H54 (cell line): ENCODE measurements around the gene NUDT7.

Experiments used
- DNase-seq: peaks from one replicate; pipeline ENCODE4 v3.0.0; 2011; ENCODE audit warnings: low spot score, mixed read lengths; ENCODE audit not compliant: insufficient read length
- FAIRE-seq: peaks from 3 replicates; lab custom pipeline; 2011; peaks lifted over from hg19 to GRCh38; lab: Jason Lieb, UNC
- POLR2A ChIP-seq: IDR thresholded peaks from 2 replicates; pipeline ENCODE4 v1.6.1; 2011; ENCODE audit warnings: low read depth, mild to moderate bottlenecking, low read length

NUDT7 gene

GRCh38 chr16:77739559-77739892, 17.2 kb downstream of the NUDT7 start:
- FAIRE-seq (no peak), DNase-seq (no peak)
- TF ChIP-seq POLR2A = no peak

GRCh38 chr16:77744141-77744540, 21.8 kb downstream of the NUDT7 start:
- TF ChIP-seq POLR2A = no peak
- FAIRE-seq = no peak
- DNase-seq = no peak

DNA sequence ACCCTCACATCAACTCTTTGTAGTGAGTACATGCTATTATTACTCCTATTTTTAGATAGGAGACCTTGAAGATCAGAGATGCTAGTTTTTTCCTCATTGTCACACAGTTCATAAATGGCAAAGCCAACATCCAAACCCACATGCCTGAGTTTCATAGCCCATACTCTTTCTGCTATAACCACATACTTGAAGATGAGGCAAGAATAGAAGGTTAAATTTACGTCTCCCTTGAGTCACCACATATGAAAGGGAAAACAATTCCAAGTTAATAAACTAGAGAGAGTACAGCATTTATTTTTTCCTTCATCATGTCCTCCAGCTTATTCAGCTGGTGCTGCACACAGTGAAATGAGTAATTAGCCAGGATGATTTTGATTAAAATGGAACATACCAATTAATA, 23.7 kb downstream of the NUDT7 start:
- no peak for FAIRE-seq
- TF ChIP-seq POLR2A = no peak
- DNase-seq = no peak

- DNase-seq = no peak
- no peak for TF ChIP-seq POLR2A
- no peak for FAIRE-seq
Observed at GRCh38 chr16:77748421-77749005, 26.2 kb downstream of the NUDT7 start.

DNA sequence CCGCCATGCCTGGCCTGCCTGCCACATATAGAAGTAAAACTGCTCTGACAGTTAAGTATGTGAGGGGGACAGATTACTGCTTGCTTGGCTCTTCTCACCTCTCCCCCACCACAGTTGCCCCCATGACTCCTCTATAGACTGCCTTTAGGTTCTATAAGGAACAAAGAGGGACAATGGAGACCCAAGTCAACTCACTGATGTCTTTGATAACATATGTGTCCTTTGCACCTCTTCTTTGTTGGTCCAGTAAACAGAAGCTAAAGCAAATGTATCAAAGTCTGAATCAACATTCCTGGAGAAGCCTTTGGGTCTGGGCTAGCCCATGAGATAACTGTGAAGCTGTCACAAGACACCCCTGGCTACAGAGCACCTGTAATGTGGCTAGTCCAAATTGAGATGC, 27.1 kb downstream of the NUDT7 start:
- DNase-seq = no peak
- TF ChIP-seq POLR2A = no peak
- FAIRE-seq = no peak

DNA sequence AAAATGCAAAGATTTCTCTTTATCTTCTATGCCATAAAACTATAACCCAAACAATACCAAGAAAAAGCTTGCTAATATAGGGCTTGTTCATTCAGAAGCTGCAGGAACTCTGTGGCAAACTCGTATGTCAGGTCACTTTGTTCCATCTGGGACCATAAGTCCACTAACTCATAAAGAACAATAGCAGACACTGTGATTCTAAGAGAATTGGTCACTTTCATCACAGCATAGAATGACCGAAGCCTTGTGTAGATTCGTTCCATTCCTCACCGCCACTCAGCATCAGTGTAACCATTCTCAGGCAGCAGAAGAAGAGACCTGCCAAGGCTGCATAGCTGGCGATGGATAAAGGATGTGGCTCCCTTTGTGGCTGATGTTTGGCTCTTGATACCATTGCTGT, 35.7 kb downstream of the NUDT7 start:
- no peak for TF ChIP-seq POLR2A
- no peak for FAIRE-seq
- no peak for DNase-seq

- TF ChIP-seq POLR2A = no peak
- FAIRE-seq = no peak
- DNase-seq = no peak
Observed at GRCh38 chr16:77758508-77758907, 36.2 kb downstream of the NUDT7 start.

DNA sequence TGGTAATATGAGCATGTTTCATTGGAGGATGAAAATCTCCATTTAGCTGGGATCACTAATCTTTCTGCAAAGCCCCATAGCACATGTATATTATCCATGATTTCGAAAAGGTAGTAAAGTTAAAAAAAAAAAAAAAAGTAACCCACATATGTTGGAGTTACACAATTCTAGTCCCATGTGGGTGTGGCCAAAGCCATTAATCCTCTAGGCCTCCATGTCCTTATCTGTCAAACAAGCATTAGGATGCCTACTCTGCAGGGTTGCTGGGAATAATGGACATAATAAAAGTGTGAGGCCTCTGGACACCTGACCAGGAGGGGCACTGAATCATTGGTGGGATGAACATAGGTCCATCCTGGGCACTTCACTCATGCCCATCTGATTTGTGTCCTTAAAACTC, 36.9 kb downstream of the NUDT7 start:
- no peak for FAIRE-seq
- no peak for TF ChIP-seq POLR2A
- DNase-seq = no peak

DNA sequence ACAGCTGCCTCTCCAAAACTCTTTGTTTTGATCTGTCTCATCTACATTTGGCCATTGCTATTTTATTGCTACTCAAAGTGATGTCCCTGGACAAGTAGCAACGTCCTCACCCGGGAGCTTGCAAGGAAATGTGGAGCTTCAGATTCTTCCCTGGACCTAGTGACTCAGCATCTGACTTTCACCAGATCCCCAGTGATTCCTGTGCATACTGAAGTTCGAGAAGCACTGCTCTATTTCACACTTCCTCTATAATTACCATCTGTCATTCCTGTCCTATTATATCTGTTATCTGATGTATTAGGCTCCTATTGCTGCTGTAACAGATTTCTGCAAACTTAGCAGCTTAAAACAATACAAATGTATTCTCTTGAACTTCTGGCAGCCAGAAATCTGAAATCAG, 37.5 kb downstream of the NUDT7 start:
- FAIRE-seq = no peak
- no peak for TF ChIP-seq POLR2A
- no peak for DNase-seq

DNA sequence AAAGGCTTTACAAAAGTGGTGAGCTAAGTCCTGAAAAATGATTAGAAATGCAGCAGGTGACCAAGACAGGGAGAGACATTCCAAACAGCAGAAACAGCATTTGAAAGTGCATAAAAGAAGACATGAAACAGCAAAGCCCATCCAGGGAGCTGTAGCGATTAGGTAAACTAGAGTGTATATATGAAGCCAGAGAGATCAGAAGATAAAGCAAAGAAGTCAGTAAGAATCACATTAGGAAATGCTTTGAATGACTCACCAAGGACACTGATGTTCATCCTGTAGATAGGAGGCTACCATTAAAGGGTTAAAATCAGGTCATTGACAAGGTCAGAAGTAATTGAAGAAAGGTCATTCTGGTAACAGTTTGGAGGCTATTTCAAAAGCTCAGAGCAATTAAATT, 38.5 kb downstream of the NUDT7 start:
- FAIRE-seq = no peak

GRCh38 chr16:77761204-77761603, 38.9 kb downstream of the NUDT7 start:
- TF ChIP-seq POLR2A = no peak
- FAIRE-seq = no peak
- DNase-seq = no peak

More for the DNA sequence above, 38.5 kb downstream of the NUDT7 start:
- DNase-seq = no peak
- no peak for TF ChIP-seq POLR2A

GRCh38 chr16:77762262-77762661, 39.9 kb downstream of the NUDT7 start:
- DNase-seq (no peak), FAIRE-seq (no peak)
- no peak for TF ChIP-seq POLR2A

- DNase-seq = no peak
- FAIRE-seq = no peak
- no peak for TF ChIP-seq POLR2A
Observed at GRCh38 chr16:77763994-77764393, 41.7 kb downstream of the NUDT7 start.

DNA sequence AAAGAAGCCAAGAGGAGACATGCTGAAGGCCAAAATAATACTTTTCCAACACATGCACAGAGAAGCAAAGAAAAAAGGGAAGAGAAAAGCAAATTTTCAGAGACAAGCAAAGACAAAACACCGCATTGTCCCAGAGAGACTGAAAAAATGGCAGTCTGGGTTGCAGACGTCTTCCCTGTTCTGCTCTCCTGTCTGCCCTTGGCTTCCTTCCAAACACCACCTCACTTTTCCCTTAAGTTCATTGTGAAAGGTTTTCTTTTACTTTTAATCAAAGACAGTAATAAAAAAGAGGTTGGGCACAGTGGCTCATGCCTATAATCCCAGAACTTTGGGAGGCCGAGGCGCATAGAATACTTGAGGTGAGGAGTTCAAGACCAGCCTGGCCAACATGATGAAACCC, 44.9 kb downstream of the NUDT7 start:
- no peak for FAIRE-seq

GRCh38 chr16:77767826-77768225, 45.5 kb downstream of the NUDT7 start:
- DNase-seq = no peak
- TF ChIP-seq POLR2A = no peak
- FAIRE-seq = no peak

More for the DNA sequence above, 44.9 kb downstream of the NUDT7 start:
- no peak for TF ChIP-seq POLR2A
- no peak for DNase-seq

DNA sequence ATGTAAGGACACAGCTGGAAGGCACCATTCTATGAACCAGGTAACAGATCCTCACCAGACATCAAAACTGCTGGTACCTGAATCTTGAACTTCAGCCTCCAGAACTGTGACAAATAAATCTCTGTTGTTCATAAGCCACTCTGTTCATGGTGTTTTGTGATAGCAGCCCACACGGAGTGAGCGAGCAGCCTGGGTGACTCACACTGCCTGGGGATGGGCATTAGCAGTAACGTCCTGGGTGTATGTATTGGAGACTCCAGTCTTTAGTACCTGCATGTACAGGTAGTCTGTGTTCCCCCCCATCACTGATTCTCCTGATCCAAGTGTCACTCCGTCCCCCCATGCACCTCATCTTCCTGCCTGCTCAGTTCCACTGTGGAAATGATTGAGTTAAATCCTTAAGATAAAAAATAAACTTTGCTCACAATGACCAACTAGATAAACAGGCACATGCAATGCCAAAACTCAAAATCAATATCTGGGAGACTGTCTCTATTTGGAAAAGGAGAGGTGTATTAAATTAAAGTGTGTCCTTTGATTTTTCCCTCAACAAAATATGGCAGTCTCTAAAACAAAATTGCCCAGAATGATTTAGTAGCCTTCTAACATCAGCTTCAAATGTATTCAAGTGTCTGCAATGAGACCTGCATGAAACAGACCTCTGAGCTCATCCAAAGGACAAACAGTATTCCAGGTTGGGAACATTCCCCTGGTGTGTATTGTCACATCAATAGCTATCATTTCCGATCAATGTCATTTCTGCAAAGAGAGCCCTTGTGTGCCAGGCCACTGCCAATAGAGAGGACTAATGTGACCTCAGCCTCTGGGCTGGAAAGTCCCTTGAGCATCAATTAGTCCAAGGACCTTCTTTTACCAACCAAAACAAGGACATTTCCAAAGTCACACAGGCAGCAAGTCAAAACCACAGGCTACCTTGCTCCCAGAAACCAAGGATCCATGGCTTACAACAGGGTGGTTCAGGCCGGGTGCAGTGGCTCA, 53.9 kb downstream of the NUDT7 start:
- FAIRE-seq (no peak), DNase-seq (no peak)
- no peak for TF ChIP-seq POLR2A
